Suprapubic skin (tissue), 4 donors: Measurements from ENCODE around the gene ZNF555. TPM values are rescaled to one million over a fixed set of nuclear protein-coding genes. Genes with fewer than 3 reads are reported as not detected.

ENCODE experiments used
- DNase-seq, 2 donors: peaks; one replicate each; pipeline ENCODE4 v3.0.0-alpha.2; 2019; ENCODE audit warnings: low spot score in 2 of 2
- H3K27ac ChIP-seq: fragments of 200-600 bp; sonication (generic); one replicate; pipeline ENCODE4 v1.5.1; 2019
- H3K27me3 ChIP-seq: fragments of 200-600 bp; sonication (generic); one replicate; pipeline ENCODE4 v1.5.1; 2019
- H3K36me3 ChIP-seq: fragments of 200-600 bp; sonication (generic); one replicate; pipeline ENCODE4 v1.5.1; 2019
- H3K4me1 ChIP-seq: fragments of 200-600 bp; sonication (generic); one replicate; pipeline ENCODE4 v1.5.1; 2019
- H3K4me3 ChIP-seq: fragments of 200-600 bp; sonication (generic); one replicate; pipeline ENCODE4 v1.5.1; 2019; ENCODE audit warnings: mild to moderate bottlenecking
- H3K9me3 ChIP-seq: fragments of 200-600 bp; sonication (generic); one replicate; pipeline ENCODE4 v1.5.1; 2019
- CTCF ChIP-seq, 2 donors: fragments of 200-600 bp in 1 of 2; fragments of 450-650 bp in 1 of 2; sonication (generic) in 1 of 2; IDR thresholded peaks; one replicate each; pipeline ENCODE4 v1.5.1; 2016 to 2019; ENCODE audit warnings: antibody characterized with exemption in 2 of 2, mild to moderate bottlenecking in 1 of 2, moderate library complexity in 1 of 2
- EP300 ChIP-seq: sonication (generic); formaldehyde crosslinking; IDR thresholded peaks from one replicate; pipeline ENCODE4 v1.6.1; 2017; ENCODE audit warnings: antibody characterized with exemption
- POLR2A ChIP-seq, 2 donors: fragments of 450-650 bp; IDR thresholded peaks; one replicate each; pipeline ENCODE4 v1.6.1; 2017; ENCODE audit warnings: antibody characterized with exemption in 2 of 2, mild to moderate bottlenecking in 2 of 2, moderate library complexity in 2 of 2
- POLR2AphosphoS5 ChIP-seq, 3 donors: sonication (generic); formaldehyde crosslinking; IDR thresholded peaks; one replicate each; pipeline ENCODE4 v1.6.1; 2017; ENCODE audit warnings: antibody characterized with exemption in 3 of 3
- WGBS: methylation state at CpG from one replicate; pipeline ENCODE4 v1.1.5; 2018; 5-methylcytosine and 5-hydroxymethylcytosine counted together
- total RNA-seq, 4 donors: library from RNA; depleted of rRNA; stranded (reverse); fragments of >200 nt; gene quantifications; one replicate each; pipeline ENCODE4 v1.1.0, GENCODE V29; 2016

The ZNF555 gene
- total RNA-seq, 4 donors from 2014 or later: 2.5 to 7.6 (median 4.5) TPM

GRCh38 chr19:2856457-2857050 is 15.3 kb downstream of the ZNF555 start:
- Histone ChIP-seq H3K36me3 (peaks cover 36% of the 10 kb centered on the region), H3K9me3 (peaks cover 52% of the 10 kb centered on the region), H3K4me1 (no peaks in the 10 kb centered on the region), H3K4me3 (no peak overlapping the region), H3K27ac (no peak overlapping the region), H3K27me3 (no peaks in the 10 kb centered on the region)
- DNase-seq: no peak
- TF ChIP-seq POLR2A (IDR thresholded peaks at IDR 0.05) (no peak), EP300 (no peak), CTCF (IDR thresholded peaks at IDR 0.05) (no peak), POLR2AphosphoS5 (IDR thresholded peaks at IDR 0.05) (no peak)
- WGBS: 84% methylated on average over 5 of the region's 5 CpGs

GRCh38 chr19:2858864-2859263 is 17.6 kb downstream of the ZNF555 start:
- Histone ChIP-seq H3K27ac (no peak overlapping the region), H3K4me3 (no peak overlapping the region), H3K4me1 (no peaks in the 10 kb centered on the region), H3K9me3 (peaks cover 34% of the 10 kb centered on the region), H3K36me3 (peaks cover 13% of the 10 kb centered on the region), H3K27me3 (no peaks in the 10 kb centered on the region)
- WGBS: 76% methylated on average over 27 of the region's 27 CpGs
- TF ChIP-seq POLR2AphosphoS5 (IDR thresholded peaks at IDR 0.05) (no peak), CTCF (IDR thresholded peaks at IDR 0.05) (no peak), POLR2A (IDR thresholded peaks at IDR 0.05) (no peak), EP300 (no peak)
- DNase-seq: no peak

GRCh38 chr19:2863816-2864215 is 22.5 kb downstream of the ZNF555 start:
- Histone ChIP-seq H3K27ac (no peak overlapping the region), H3K27me3 (no peaks in the 10 kb centered on the region), H3K36me3 (no peaks in the 10 kb centered on the region), H3K9me3 (peaks cover 4% of the 10 kb centered on the region), H3K4me3 (no peak overlapping the region), H3K4me1 (no peaks in the 10 kb centered on the region)
- DNase-seq: no peak
- no peak for TF ChIP-seq EP300
- TF ChIP-seq POLR2A (IDR thresholded peaks at IDR 0.05): no peak
- TF ChIP-seq POLR2AphosphoS5 (IDR thresholded peaks at IDR 0.05): no peak
- TF ChIP-seq CTCF (IDR thresholded peaks at IDR 0.05): no peak
- WGBS: 58% methylated on average over 10 of the region's 10 CpGs

GRCh38 chr19:2865334-2866100 is 24.2 kb downstream of the ZNF555 start:
- H3K4me1 ChIP-seq: no peaks in the 10 kb centered on the region
- H3K36me3 ChIP-seq: no peaks in the 10 kb centered on the region
- DNase-seq: no peak
- no peak for TF ChIP-seq POLR2AphosphoS5 (IDR thresholded peaks at IDR 0.05)
- TF ChIP-seq CTCF (IDR thresholded peaks at IDR 0.05): no peak
- no peak for TF ChIP-seq EP300
- no peak for TF ChIP-seq POLR2A (IDR thresholded peaks at IDR 0.05)
- 33% methylated on average over 12 of the region's 12 CpGs for WGBS
- H3K4me3 ChIP-seq: no peak overlapping the region
- H3K27me3 ChIP-seq: no peaks in the 10 kb centered on the region
- no peaks in the 10 kb centered on the region for H3K9me3 ChIP-seq
- H3K27ac ChIP-seq: no peak overlapping the region

GRCh38 chr19:2866495-2867024 is 25.3 kb downstream of the ZNF555 start:
- H3K27me3 ChIP-seq: no peaks in the 10 kb centered on the region
- H3K36me3 ChIP-seq: no peaks in the 10 kb centered on the region
- TF ChIP-seq POLR2AphosphoS5 (IDR thresholded peaks at IDR 0.05) (no peak), EP300 (no peak), POLR2A (IDR thresholded peaks at IDR 0.05) (no peak), CTCF (IDR thresholded peaks at IDR 0.05) (no peak)
- no peaks in the 10 kb centered on the region for H3K4me1 ChIP-seq
- H3K9me3 ChIP-seq: no peaks in the 10 kb centered on the region
- 94% methylated on average over 6 of the region's 8 CpGs for WGBS
- H3K27ac ChIP-seq: no peak overlapping the region
- H3K4me3 ChIP-seq: no peak overlapping the region
- no peak for DNase-seq
